Activated naive CD8-positive, alpha-beta T cell treated with anti-CD3 and anti-CD28 coated beads, Interleukin-2, amount 50 U/mL, for 24 hours (primary cell): Measurements from ENCODE around the gene CDH4.

Source experiments
- ATAC-seq: fragments of 150-1000 bp; cut with Tn5 transposase; one replicate; pipeline ENCODE4 v1.10.0; 2021
- DNase-seq: peaks from one replicate; pipeline ENCODE4 v3.0.0; 2021
- H3K27ac Mint-ChIP-seq: one replicate; pipeline ENCODE4 v1.8.0; 2021; ENCODE audit warnings: mild to moderate bottlenecking, mixed read lengths
- H3K27me3 Mint-ChIP-seq: one replicate; pipeline ENCODE4 v1.8.0; 2021; ENCODE audit warnings: mixed read lengths
- H3K36me3 Mint-ChIP-seq: one replicate; pipeline ENCODE4 v1.8.0; 2021; ENCODE audit warnings: low read depth, mixed read lengths
- H3K4me1 Mint-ChIP-seq: one replicate; pipeline ENCODE4 v1.8.0; 2021; ENCODE audit warnings: mixed read lengths
- H3K4me3 Mint-ChIP-seq: one replicate; pipeline ENCODE4 v1.8.0; 2021; ENCODE audit warnings: mild to moderate bottlenecking, moderate library complexity, mixed read lengths
- H3K9me3 Mint-ChIP-seq: one replicate; pipeline ENCODE4 v1.8.0; 2021; ENCODE audit warnings: mixed read lengths

The CDH4 gene

GRCh38 chr20:61297986-61298385 lies 45.9 kb downstream of the CDH4 start:
- Mint-ChIP-seq H3K36me3 (no peaks in the 10 kb centered on the region), H3K27ac (no peak overlapping the region), H3K9me3 (no peaks in the 10 kb centered on the region), H3K4me1 (no peaks in the 10 kb centered on the region), H3K4me3 (no peak overlapping the region), H3K27me3 (no peaks in the 10 kb centered on the region)
- ATAC-seq: no peak
- DNase-seq: no peak

GRCh38 chr20:61298661-61299060 lies 46.6 kb downstream of the CDH4 start:
- Mint-ChIP-seq H3K4me1 (no peaks in the 10 kb centered on the region), H3K27me3 (no peaks in the 10 kb centered on the region), H3K4me3 (no peak overlapping the region), H3K27ac (no peak overlapping the region), H3K36me3 (no peaks in the 10 kb centered on the region), H3K9me3 (no peaks in the 10 kb centered on the region)
- DNase-seq (no peak), ATAC-seq (no peak)

GRCh38 chr20:61299104-61299503 lies 47.0 kb downstream of the CDH4 start:
- Mint-ChIP-seq H3K36me3 (no peaks in the 10 kb centered on the region), H3K27ac (no peak overlapping the region), H3K27me3 (no peaks in the 10 kb centered on the region), H3K4me1 (no peaks in the 10 kb centered on the region), H3K4me3 (no peak overlapping the region), H3K9me3 (no peaks in the 10 kb centered on the region)
- ATAC-seq: no peak
- no peak for DNase-seq

GRCh38 chr20:61299618-61300017 lies 47.6 kb downstream of the CDH4 start:
- H3K4me3 Mint-ChIP-seq: no peak overlapping the region
- H3K27me3 Mint-ChIP-seq: no peaks in the 10 kb centered on the region
- DNase-seq (no peak), ATAC-seq (no peak)
- no peak overlapping the region for H3K27ac Mint-ChIP-seq
- no peaks in the 10 kb centered on the region for H3K4me1 Mint-ChIP-seq
- no peaks in the 10 kb centered on the region for H3K9me3 Mint-ChIP-seq
- H3K36me3 Mint-ChIP-seq: no peaks in the 10 kb centered on the region

GRCh38 chr20:61300293-61300692 lies 48.2 kb downstream of the CDH4 start:
- DNase-seq (no peak), ATAC-seq (no peak)
- Mint-ChIP-seq H3K9me3 (no peaks in the 10 kb centered on the region), H3K4me3 (no peak overlapping the region), H3K36me3 (no peaks in the 10 kb centered on the region), H3K4me1 (no peaks in the 10 kb centered on the region), H3K27me3 (no peaks in the 10 kb centered on the region), H3K27ac (no peak overlapping the region)

- Mint-ChIP-seq H3K27ac (no peak overlapping the region), H3K9me3 (no peaks in the 10 kb centered on the region), H3K4me3 (no peak overlapping the region), H3K4me1 (no peaks in the 10 kb centered on the region), H3K27me3 (no peaks in the 10 kb centered on the region), H3K36me3 (no peaks in the 10 kb centered on the region)
- DNase-seq (no peak), ATAC-seq (no peak)
These were observed 48.6 kb downstream of the CDH4 start for GRCh38 chr20:61300709-61301108.

- Mint-ChIP-seq H3K36me3 (no peaks in the 10 kb centered on the region), H3K9me3 (no peaks in the 10 kb centered on the region), H3K27ac (no peak overlapping the region), H3K4me3 (no peak overlapping the region), H3K4me1 (no peaks in the 10 kb centered on the region), H3K27me3 (no peaks in the 10 kb centered on the region)
- ATAC-seq (no peak), DNase-seq (no peak)
These were observed 49.9 kb downstream of the CDH4 start for GRCh38 chr20:61301711-61302525.

- Mint-ChIP-seq H3K4me1 (no peaks in the 10 kb centered on the region), H3K36me3 (no peaks in the 10 kb centered on the region), H3K9me3 (no peaks in the 10 kb centered on the region), H3K27ac (no peak overlapping the region), H3K4me3 (no peak overlapping the region), H3K27me3 (no peaks in the 10 kb centered on the region)
- DNase-seq (no peak), ATAC-seq (no peak)
These were observed 51.2 kb downstream of the CDH4 start for GRCh38 chr20:61303217-61303616.

- H3K4me3 Mint-ChIP-seq: no peak overlapping the region
- no peaks in the 10 kb centered on the region for H3K9me3 Mint-ChIP-seq
- H3K27me3 Mint-ChIP-seq: no peaks in the 10 kb centered on the region
- H3K27ac Mint-ChIP-seq: no peak overlapping the region
- no peaks in the 10 kb centered on the region for H3K36me3 Mint-ChIP-seq
- no peaks in the 10 kb centered on the region for H3K4me1 Mint-ChIP-seq
- ATAC-seq (no peak), DNase-seq (no peak)
These were observed 51.6 kb downstream of the CDH4 start for GRCh38 chr20:61303675-61304074.

- Mint-ChIP-seq H3K4me1 (no peaks in the 10 kb centered on the region), H3K36me3 (no peaks in the 10 kb centered on the region), H3K9me3 (no peaks in the 10 kb centered on the region), H3K4me3 (no peak overlapping the region), H3K27me3 (no peaks in the 10 kb centered on the region), H3K27ac (no peak overlapping the region)
- DNase-seq: no peak
- no peak for ATAC-seq
These were observed 52.7 kb downstream of the CDH4 start for GRCh38 chr20:61304750-61305149.

- Mint-ChIP-seq H3K4me3 (no peak overlapping the region), H3K27me3 (no peaks in the 10 kb centered on the region), H3K4me1 (no peaks in the 10 kb centered on the region), H3K27ac (no peak overlapping the region), H3K36me3 (no peaks in the 10 kb centered on the region), H3K9me3 (peaks cover 3% of the 10 kb centered on the region)
- DNase-seq (no peak), ATAC-seq (no peak)
These were observed 54.9 kb downstream of the CDH4 start for GRCh38 chr20:61306937-61307475.

GRCh38 chr20:61307686-61308476 lies 55.8 kb downstream of the CDH4 start:
- DNase-seq (no peak), ATAC-seq (no peak)
- Mint-ChIP-seq H3K27ac (no peak overlapping the region), H3K4me1 (no peaks in the 10 kb centered on the region), H3K9me3 (peaks cover 5% of the 10 kb centered on the region), H3K27me3 (no peaks in the 10 kb centered on the region), H3K4me3 (no peak overlapping the region), H3K36me3 (no peaks in the 10 kb centered on the region)

- Mint-ChIP-seq H3K27ac (no peak overlapping the region), H3K4me3 (no peak overlapping the region), H3K4me1 (no peaks in the 10 kb centered on the region), H3K36me3 (no peaks in the 10 kb centered on the region), H3K27me3 (no peaks in the 10 kb centered on the region), H3K9me3 (peaks cover 5% of the 10 kb centered on the region)
- ATAC-seq (no peak), DNase-seq (no peak)
These were observed 56.4 kb downstream of the CDH4 start for GRCh38 chr20:61308477-61308774.

GRCh38 chr20:61310954-61311353 lies 58.9 kb downstream of the CDH4 start:
- Mint-ChIP-seq H3K27ac (no peak overlapping the region), H3K4me3 (no peak overlapping the region), H3K36me3 (no peaks in the 10 kb centered on the region), H3K27me3 (no peaks in the 10 kb centered on the region), H3K4me1 (no peaks in the 10 kb centered on the region), H3K9me3 (peaks cover 5% of the 10 kb centered on the region)
- DNase-seq: no peak
- ATAC-seq: no peak

- Mint-ChIP-seq H3K36me3 (no peaks in the 10 kb centered on the region), H3K27me3 (no peaks in the 10 kb centered on the region), H3K9me3 (peaks cover 5% of the 10 kb centered on the region), H3K4me3 (no peak overlapping the region), H3K4me1 (no peaks in the 10 kb centered on the region), H3K27ac (no peak overlapping the region)
- ATAC-seq: no peak
- no peak for DNase-seq
These were observed 59.8 kb downstream of the CDH4 start for GRCh38 chr20:61311656-61312387.
